DLD1 (cell line): ENCODE results near the gene AMFR.

Source experiments
- in situ Hi-C: cut with HindIII; loops from 2 replicates; pipeline ENCODE4 v1.10.0; 2017; ENCODE audit warnings: low sequenced_read_pairs

AMFR gene

GRCh38 chr16:56336071-56336688 lies 89.2 kb downstream of the AMFR start:
- in situ Hi-C loops: no loop called here

GRCh38 chr16:56334761-56335160 lies 90.6 kb downstream of the AMFR start:
- in situ Hi-C loops: no loop called here

DNA sequence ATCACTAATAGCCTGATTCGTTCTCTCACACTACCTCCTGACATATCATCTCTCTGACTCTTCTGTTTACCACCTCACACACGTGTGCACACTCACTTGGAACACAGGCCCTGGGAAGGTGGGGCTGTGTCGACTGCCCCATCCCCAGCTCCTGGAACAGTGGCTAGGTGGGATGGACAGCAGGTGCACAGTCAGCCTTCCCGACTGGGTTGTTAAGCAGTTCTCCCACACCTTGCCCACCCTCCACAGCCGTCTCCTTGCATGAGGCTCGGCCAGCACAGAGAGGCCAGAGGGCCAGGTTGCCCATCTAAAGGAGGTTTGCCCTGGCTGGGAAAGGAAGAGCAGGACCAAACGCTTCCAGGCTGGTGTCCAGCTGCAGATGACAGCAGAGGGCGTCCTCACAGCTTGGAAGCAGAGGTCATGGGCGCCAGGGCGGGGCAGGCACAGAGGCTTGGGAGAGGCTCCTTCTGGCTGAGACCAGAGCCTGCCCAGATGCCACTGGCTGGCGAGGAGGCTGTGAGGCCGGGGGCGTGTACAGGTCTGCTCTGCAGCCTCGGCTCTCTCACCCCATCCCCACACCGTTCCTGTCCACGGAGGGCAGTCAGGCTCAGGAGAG lies 92.8 kb downstream of the AMFR start:
- in situ Hi-C loops: no loop called here

GRCh38 chr16:56331915-56332314 lies 93.4 kb downstream of the AMFR start:
- in situ Hi-C loops: no loop called here

DNA sequence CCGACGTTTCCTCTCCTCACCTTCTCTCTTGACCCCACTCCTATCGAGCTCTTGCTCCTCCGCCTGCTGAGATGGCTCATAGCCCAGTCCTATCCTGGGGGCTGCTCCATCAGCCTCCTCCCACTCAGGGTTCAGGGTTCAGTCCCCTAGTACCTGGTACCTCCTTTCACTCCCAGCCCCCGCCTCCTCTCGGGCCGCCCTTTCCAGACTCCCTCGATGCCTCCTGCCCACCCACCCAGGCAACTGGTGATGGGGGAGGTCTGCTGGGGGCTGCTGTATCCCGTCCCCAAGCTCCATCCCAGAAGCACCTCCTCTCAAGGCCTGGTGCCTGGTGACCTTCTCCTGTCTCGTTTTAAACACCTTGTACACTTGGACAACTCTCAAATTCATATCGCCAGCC lies 93.9 kb downstream of the AMFR start:
- in situ Hi-C loops: no loop called here

GRCh38 chr16:56330476-56330875 lies 94.9 kb downstream of the AMFR start:
- in situ Hi-C loops: no loop called here

- in situ Hi-C loops: no loop called here
Observed at GRCh38 chr16:56329887-56330286, 95.5 kb downstream of the AMFR start.

DNA sequence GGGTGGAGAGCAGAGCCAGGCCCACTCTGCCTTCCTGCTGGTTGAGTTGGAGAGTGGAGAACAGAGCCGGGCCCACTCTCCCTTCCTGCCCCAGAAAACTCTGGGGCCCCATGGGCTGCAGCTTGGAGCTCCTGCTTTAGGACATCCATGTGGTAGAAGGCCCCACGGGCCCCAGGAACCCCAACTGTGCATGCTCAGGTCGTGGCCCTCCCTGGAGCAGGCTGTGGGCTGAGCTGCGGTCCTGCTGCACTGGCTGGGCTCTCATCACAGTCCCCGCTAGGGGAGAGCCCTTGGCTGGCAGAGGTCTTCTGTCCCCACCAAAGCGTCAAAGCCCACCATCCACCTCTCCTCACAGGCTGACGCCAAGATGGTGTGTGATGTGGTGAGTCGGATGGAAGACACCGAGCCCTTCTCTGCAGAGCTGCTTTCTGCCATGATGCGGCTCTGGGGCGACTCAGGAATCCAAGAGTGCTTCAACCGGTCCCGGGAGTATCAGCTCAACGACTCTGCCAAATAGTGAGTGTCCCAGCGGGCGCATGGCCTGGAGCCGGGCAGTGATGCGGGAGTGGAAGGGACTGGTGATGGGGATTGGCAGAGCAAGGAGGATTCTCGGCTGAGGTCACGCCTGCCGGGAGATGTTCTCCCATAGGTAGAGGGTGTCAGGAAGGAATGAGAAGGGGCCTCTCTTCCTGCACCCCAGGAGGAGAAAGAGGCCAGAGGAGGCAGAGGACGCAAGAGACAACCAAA lies 96.9 kb downstream of the AMFR start:
- in situ Hi-C loops: no loop called here

GRCh38 chr16:56327929-56328258 lies 97.5 kb downstream of the AMFR start:
- in situ Hi-C loops: no loop called here

DNA sequence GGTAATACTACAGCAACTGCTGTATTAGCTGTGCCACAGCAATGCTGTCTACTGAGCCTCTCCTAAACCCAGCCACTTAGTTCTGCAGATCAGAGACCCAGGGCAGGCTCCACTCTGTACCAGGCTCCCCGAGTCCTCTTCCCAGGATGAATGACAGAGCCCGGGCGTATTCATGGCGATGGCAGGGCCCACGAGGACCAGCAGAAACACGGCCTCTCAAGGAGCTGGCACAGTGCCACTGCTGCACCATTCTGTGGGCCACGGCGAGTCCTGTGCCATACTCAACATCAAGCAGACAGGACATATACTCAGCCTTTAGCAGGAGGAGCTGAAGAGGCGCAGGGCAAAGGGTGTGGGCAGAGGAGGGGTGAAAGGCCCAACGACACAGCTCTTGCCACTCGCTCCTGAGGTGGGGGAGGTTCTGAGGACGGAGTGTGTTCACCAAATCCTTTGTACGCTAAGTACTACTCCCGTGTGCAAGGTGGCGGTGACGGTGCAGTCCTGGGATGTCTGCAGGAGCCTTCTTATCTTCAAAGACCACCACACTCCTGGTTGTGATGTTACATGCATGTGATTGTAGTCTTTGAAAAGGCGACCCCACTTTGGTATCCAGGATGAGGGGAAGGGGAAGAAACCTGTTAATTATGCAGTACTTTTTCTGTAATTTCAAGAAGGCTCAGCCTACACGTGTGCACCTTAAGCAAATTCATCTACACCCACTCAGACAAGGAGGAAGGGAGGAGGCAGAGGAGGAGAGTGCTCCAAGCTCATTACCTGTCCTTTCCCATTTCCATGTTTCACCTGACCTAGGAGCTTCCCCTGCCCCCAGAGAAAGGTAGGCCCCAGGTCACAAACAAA lies 98.0 kb downstream of the AMFR start:
- in situ Hi-C loops: no loop called here

GRCh38 chr16:56325956-56326355 lies 99.4 kb downstream of the AMFR start:
- in situ Hi-C loops: no loop called here

GRCh38 chr16:56324406-56324805 lies 100.9 kb downstream of the AMFR start:
- in situ Hi-C loops: no loop called here

- in situ Hi-C loops: no loop called here
Observed at GRCh38 chr16:56321571-56321970, 103.8 kb downstream of the AMFR start.

DNA sequence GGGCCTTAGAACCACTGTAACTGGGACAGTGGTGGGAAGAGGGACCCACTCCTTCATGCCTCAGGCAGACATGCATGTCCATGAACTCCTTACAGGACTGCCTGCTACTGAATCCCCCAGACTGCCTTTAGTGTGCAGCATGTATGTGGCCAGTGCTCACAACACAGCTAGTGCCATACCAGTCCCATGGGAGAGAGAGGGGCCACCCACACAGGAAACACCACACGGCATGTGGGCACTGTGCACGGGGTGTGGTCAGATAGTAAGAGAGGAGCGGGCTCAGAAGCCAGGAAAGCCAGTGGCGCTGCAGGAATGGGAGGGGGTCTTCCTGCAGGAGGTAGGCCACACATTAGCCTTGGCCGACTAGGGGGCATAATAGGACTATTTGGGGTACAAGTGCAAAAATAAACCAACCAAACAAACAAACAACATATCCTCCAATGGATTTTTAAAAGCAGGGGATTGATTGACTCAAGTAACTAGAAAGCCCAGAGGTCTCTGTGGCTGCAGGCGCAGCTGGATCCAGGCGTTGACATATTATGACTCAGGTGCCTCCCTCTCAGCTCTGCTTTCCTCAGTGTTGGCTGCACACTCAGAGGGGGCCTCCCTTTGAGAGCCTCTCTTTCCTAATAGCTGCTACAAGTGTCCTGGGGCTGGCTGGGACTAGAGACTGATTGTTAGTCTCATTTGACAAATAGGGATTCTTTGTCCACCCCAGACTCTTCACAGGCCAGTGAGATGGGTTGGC lies 104.4 kb downstream of the AMFR start:
- in situ Hi-C loops: no loop called here

GRCh38 chr16:56320056-56320455 lies 105.3 kb downstream of the AMFR start:
- in situ Hi-C loops: no loop called here

GRCh38 chr16:56319376-56319775 lies 106.0 kb downstream of the AMFR start:
- in situ Hi-C loops: no loop called here

- in situ Hi-C loops: no loop called here
Observed at GRCh38 chr16:56318827-56319140, 106.6 kb downstream of the AMFR start.

GRCh38 chr16:56317998-56318826 lies 107.1 kb downstream of the AMFR start:
- in situ Hi-C loops: no loop called here

DNA sequence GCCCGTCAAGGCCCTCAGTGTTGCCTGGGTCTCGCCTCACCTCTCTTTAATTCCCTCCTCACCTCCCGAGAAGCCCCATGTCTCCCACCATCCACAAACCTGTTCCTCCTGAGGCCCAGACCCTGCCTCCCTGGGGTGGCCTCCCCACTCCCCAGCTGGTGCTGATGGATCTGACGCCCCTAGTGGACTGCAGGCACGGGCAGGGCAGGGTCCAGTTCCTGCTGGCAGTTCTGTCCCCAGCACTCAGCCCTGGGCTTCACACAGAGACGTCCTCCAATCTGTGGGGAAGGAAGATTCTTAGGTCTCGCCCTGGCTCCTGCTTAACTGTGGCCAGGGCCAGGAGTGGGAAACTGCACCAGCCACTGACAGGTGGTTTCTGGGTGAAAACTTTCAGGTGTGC lies 108.8 kb downstream of the AMFR start:
- in situ Hi-C loops: no loop called here

- in situ Hi-C loops: no loop called here
Observed at GRCh38 chr16:56315955-56316354, 109.4 kb downstream of the AMFR start.
